NCI-H345 (cell line): Measurements from ENCODE around the gene KCNH4.
"Not testable (repeated sequence)": the region's sequence is repeated elsewhere in the genome, so short reads cannot be mapped to it uniquely, and the experiment has no call there.

ENCODE experiments used
- DNase-seq: peaks from one replicate; lab custom pipeline; 2025; lab: John Stamatoyannopoulos, UW

The KCNH4 gene

GRCh38 chr17:42178817-42179216 lies 2.1 kb downstream of the KCNH4 start:
- no peak for DNase-seq

GRCh38 chr17:42177684-42178083 lies 3.3 kb downstream of the KCNH4 start:
- DNase-seq, result no peak

GRCh38 chr17:42174126-42174783 lies 6.7 kb downstream of the KCNH4 start:
- no peak for DNase-seq

GRCh38 chr17:42171831-42172230 lies 9.1 kb downstream of the KCNH4 start:
- no peak for DNase-seq

- DNase-seq, result no peak
Observed at GRCh38 chr17:42169351-42169750, 11.6 kb downstream of the KCNH4 start.

GRCh38 chr17:42167807-42168206 lies 13.1 kb downstream of the KCNH4 start:
- DNase-seq, result no peak

- DNase-seq, result no peak
Observed at GRCh38 chr17:42166196-42166763, 14.7 kb downstream of the KCNH4 start.

- no peak for DNase-seq
Observed at GRCh38 chr17:42165751-42166150, 15.2 kb downstream of the KCNH4 start.

GRCh38 chr17:42163696-42164407 lies 17.1 kb downstream of the KCNH4 start:
- DNase-seq, result no peak

- no peak for DNase-seq
Observed at GRCh38 chr17:42163113-42163512, 17.8 kb downstream of the KCNH4 start.

- no peak for DNase-seq
Observed at GRCh38 chr17:42160531-42160910, 20.4 kb downstream of the KCNH4 start.

- DNase-seq, result no peak
Observed at GRCh38 chr17:42159796-42160530, 21.0 kb downstream of the KCNH4 start.

- DNase-seq, result no peak
Observed at GRCh38 chr17:42155614-42156045, 25.3 kb downstream of the KCNH4 start.

- DNase-seq, result no peak
Observed at GRCh38 chr17:42153919-42154742, 26.8 kb downstream of the KCNH4 start.

- DNase-seq, result no peak
Observed at GRCh38 chr17:42146911-42147607, 33.9 kb downstream of the KCNH4 start.

GRCh38 chr17:42143138-42143537 lies 37.8 kb downstream of the KCNH4 start:
- not testable (repeated sequence) for DNase-seq

- no peak for DNase-seq
Observed at GRCh38 chr17:42142371-42142896, 38.5 kb downstream of the KCNH4 start.

- no peak for DNase-seq
Observed at GRCh38 chr17:42141382-42141781, 39.6 kb downstream of the KCNH4 start.

GRCh38 chr17:42140690-42141089 lies 40.3 kb downstream of the KCNH4 start:
- DNase-seq, result not testable (repeated sequence)

GRCh38 chr17:42138749-42139492 lies 42.0 kb downstream of the KCNH4 start:
- DNase-seq, result no peak
